Stimulated activated CD8-positive, alpha-beta memory T cell treated with anti-CD3 and anti-CD28 coated beads, Interleukin-2, amount 100 ng/mL, for 48 hours (primary cell): Measurements from ENCODE around the gene TNFAIP3.

Experiments used
- DNase-seq, 2 donors: peaks; one replicate each; pipeline ENCODE4 v3.0.0-alpha.2; 2020; ENCODE audit warnings: low read depth in 2 of 2

Gene TNFAIP3

DNA sequence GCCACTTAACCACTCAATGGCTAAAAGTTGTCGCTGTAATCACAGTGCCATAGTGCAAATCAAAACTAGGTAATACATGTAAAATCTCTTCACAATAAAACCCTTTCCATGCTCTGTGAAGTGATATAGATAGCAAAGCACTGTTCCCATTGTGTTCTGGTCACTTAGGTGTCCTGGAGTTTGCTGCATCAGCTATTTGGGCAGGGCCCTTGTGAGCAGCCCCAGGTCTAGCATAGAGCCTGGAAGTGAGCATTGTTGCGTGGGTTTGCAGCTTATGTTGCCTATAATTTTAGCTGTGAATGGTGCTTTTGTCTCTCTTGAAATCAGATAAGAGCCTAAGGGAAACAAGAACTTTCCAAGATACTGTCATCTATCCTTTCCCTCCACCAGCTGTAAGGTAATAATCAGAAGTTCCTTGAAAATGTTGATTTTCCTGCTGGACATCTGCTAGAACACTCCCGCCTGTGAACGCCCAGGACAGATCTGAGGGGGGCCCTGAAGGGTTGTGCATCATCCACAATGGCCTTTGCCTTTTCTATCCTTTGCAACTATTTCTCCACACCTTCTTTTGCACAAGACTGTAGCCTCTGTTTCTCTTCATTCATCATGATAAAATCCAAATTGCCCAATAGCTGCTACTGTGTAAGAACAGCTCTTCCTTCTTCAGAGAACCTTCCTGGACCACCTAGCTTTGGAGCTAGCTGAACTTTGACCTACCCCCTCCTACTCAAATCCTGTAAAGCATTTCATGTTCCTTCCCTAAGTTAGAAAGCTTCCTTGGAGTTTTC is 57.0 kb downstream of the TNFAIP3 start:
- no peak for DNase-seq

DNA sequence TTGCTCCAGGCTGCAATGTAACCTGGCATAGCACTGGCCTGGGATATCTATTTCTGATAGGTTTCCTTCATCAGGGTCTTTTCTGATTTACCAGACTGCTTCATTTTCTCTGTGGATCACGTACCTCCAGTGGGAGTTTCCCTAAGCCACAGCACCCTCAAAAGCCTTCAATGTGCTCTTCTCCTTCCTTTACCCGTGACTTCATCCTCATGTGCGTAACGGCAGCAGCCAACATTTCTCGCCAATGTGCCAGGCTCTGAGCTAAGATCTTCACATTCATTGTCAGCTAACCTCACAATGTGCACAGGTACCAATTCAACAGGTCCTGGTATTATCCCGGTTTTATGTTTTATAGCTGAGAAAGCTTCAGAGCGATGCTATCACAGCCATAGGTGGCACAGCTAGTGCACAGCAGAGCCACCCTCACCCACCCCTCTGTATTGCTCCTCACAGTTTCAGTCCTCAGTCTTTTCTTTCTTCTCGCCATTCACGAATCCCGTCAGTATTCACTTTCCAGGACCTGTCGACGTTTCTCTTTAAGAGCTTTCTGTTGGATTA is 58.2 kb downstream of the TNFAIP3 start:
- DNase-seq, result no peak

DNA sequence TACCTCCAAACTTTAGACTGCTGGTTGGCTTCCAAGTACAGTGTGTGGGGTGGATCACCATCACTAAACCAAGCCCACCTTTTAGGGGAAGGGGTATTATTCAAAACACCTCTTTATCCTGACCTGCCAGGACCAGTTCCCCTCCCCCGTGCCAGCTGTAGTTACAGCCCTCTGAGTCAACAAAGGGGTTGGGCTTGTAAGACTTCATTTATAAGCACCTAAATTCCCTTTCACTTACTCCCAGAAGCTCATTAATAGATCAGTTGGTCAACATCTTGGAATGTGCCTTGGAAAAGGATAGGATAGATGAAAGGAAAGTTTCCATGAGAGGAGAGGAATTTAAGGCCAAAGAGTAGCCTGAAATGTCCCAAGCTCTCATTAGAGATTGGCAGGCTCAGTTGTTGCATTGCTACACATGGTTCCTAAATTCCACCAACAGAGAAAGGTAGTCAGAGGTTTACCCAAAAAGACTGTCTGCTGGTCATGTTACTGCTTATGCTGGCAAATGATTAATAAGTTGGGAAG is 59.2 kb downstream of the TNFAIP3 start:
- DNase-seq, result peak; percentile 23 to 40

DNA sequence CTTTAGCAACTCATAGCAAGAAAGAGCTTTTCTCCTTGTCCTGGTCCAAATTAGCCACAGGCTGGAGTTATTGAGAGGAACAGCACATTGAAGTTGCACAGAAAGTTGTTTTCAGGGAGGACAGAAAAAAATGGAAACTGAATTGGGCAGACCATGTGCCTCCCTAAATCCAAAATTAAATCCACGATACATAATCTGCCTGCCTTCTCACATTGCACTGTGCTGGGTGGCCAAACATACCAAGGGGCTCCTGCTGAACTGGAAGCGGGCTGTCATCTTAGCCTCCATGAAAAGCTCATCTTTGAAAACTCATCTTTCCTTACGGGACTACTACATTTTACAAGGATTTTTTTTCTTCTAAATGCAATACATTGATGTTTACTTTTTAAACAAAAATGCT is 59.9 kb downstream of the TNFAIP3 start:
- DNase-seq, result no peak

DNA sequence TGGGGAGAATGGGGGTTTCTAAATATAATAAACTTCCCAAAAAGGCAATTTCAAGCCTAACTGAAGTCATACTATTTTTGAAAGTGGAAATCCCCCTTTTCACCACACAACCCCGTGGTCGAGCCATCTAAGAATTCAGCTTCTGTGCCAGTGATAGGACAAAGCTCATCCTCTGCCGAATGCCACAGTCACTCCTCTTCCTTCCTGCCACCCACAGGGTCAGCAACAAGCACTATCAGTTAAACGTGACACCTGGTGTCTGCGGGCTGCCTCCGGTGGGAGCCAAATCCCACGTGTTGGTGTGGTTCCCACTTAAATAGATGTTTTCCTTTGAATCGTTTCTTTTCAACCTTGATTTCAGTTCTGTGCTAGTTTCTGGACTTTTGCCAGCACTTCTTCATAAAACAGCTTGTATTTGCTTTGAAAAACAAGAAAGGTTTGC is 60.7 kb downstream of the TNFAIP3 start:
- peak; percentile 62 to 68 for DNase-seq

DNA sequence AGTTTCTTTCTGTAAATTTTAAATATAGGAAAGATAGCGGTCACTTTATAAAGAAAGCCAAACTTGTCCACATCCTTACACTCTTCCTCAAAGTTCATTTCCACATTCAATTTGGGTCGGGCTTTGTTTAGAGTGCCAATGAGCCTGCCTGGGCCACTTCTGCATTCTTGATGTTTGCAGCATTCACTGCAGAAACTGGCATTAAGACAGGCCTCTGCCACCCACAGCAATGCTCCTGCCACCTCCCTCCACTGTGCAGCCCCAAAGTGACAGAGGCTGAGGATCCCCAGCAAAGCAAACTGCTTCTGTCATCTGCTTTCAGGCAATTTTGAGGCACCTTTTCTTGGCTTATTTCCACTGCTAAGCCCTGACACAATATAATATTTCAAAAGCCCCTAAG is 61.2 kb downstream of the TNFAIP3 start:
- DNase-seq, result peak in 1 of 2 donors; percentile 14

DNA sequence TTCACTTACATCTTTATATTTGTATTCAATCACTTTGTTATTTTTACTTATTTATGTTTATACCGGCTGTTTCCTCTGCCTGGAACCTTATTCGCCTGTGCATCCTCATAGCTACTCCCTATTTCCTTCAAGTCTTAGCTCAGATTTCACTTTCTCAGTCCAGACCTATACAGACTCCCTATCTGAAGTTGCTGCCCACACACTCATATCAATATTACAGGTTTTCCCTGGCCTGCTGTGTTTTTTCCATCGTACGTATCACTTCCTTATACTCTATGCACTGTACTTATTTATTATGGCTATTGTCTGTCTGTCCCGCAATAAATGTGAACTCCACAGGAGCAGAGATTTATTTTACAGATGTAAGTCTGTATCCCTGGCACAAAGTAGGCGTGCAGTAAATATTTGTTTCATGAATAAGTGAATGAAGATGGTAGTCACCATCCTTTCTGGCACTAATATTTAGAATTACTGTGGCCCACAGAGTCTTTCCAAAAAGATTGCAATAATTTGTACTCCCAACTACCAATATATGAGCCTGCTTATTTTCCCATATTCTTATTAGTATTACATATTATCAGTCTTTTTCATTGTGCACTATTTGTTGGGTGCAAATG is 64.9 kb downstream of the TNFAIP3 start:
- DNase-seq, result no peak
